ENCODE results near the gene CFAP54.

- no peak for TF ChIP-seq CTCF (conservative IDR thresholded peaks at IDR 0.05; ENCODE audit: low read depth in 2 of 2)
- no peak for TF ChIP-seq POLR2AphosphoS5 (IDR thresholded peaks at IDR 0.05; ENCODE audit: low read depth)
- TF ChIP-seq REST (IDR thresholded peaks at IDR 0.05; ENCODE audit: unreplicated experiment): no peak
These were observed 423.6 kb downstream of the CFAP54 start for GRCh38 chr12:96912943-96913342.
